ENCODE data around the gene STOML1. TPM values are rescaled to one million over a fixed set of nuclear protein-coding genes. Genes with fewer than 3 reads are reported as not detected.

The STOML1 gene
- total and polyA plus RNA-seq, 3 experiments from 2014 or later: 8.6 to 13.3 (median 13.2) TPM

GRCh38 chr15:73972984-73973682 lies 19.0 kb downstream of the STOML1 start:
- H3K36me3 Mint-ChIP-seq: peaks cover 0 to 1% (median 0%) of the 10 kb centered on the region in 3 donors
- ChIA-PET CTCF (interaction anchor here (0.6 to 3.2 kb wide), 30 partner anchors 9 to 1228 kb away, joined by 3 to 34 read pairs (median 4); partner anchors contain the start of genes C15orf39, PML and STOML1), POLR2A (interaction anchor here (1.2 kb wide), 1 partner anchor 21 kb away, joined by 3 read pairs; the partner anchor contains the start of gene PML)
- Histone ChIP-seq H3K27ac (ENCODE audit: low read depth, low read length) (no peak overlapping the region), H3K4me3 (ENCODE audit: low read length) (no peak overlapping the region), H3K27me3 (ENCODE audit: insufficient read depth, low read length, poor library complexity, severe bottlenecking) (no peaks in the 10 kb centered on the region), H3K4me1 (ENCODE audit: insufficient read depth, low read length) (peaks cover 4% of the 10 kb centered on the region), H3K36me3 (ENCODE audit: insufficient read depth, low read length) (no peaks in the 10 kb centered on the region), H3K9me3 (ENCODE audit: low read length) (no peaks in the 10 kb centered on the region)
- H3K27me3 Mint-ChIP-seq: peaks cover 26 to 28% of the 10 kb centered on the region in 2 donors
- peaks cover 4 to 19% (median 16%) of the 10 kb centered on the region in 3 donors for H3K4me1 Mint-ChIP-seq
- DNase-seq: peak; percentile 59 to 81 (median 65)
- H3K9me3 Mint-ChIP-seq: peaks cover 0 to 3% (median 0%) of the 10 kb centered on the region in 5 donors
- H3K27ac Mint-ChIP-seq: no peak overlapping the region
- H3K4me3 Mint-ChIP-seq: peak overlapping the region in 2 of 7 donors; percentile 20 to 37

DNA sequence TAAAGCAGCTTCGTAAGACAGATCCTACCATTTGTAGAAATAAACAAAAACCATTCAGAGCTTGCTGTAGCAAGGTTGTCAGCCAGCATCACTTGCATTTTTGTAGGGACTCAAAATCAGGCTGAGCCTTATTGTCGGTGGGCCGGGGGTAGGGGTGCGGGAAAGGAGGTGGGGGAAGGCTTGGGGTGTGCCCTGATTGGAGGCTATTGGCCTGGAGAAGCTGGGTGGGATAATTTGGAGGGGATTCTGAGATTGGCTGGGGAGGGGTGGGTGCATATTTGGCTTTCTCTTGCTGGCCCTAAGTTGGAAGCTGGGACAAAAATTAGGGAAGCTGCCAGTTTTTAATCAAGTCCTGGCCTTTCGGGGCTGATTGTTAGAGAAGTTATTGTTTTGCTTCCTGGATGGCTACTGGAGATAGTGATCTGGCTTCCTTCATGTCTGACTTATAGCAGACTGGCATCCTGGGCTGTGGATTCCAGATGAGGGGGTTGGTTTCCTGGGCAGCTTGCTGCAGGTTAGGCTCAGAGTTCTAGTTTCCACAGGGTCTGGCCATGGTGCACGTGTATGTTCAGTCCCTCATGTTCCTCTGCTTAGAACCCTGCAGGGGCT lies 22.8 kb downstream of the STOML1 start:
- H3K9me3 Mint-ChIP-seq: no peaks in the 10 kb centered on the region
- no peak overlapping the region for H3K4me3 Mint-ChIP-seq
- no peaks in the 10 kb centered on the region for H3K36me3 Mint-ChIP-seq
- CTCF ChIA-PET: interaction anchor here (0.6 to 9.0 kb wide), 3 partner anchors 15 to 97 kb away, joined by 3 to 71 read pairs (median 4); no protein-coding TSS in a partner anchor
- Histone ChIP-seq H3K36me3 (ENCODE audit: insufficient read depth, low read length) (no peaks in the 10 kb centered on the region), H3K9me3 (ENCODE audit: low read length) (no peaks in the 10 kb centered on the region), H3K4me1 (ENCODE audit: insufficient read depth, low read length) (peaks cover 32% of the 10 kb centered on the region), H3K27ac (ENCODE audit: low read depth, low read length) (no peak overlapping the region), H3K27me3 (ENCODE audit: insufficient read depth, low read length, poor library complexity, severe bottlenecking) (no peaks in the 10 kb centered on the region), H3K4me3 (ENCODE audit: low read length) (no peak overlapping the region)
- no peak for DNase-seq
- POLR2A ChIA-PET: no interaction called here
- H3K27ac Mint-ChIP-seq: no peak overlapping the region
- H3K4me1 Mint-ChIP-seq: peaks cover 23 to 33% (median 32%) of the 10 kb centered on the region in 3 donors
- H3K27me3 Mint-ChIP-seq: peaks cover 3% of the 10 kb centered on the region in 2 donors

DNA sequence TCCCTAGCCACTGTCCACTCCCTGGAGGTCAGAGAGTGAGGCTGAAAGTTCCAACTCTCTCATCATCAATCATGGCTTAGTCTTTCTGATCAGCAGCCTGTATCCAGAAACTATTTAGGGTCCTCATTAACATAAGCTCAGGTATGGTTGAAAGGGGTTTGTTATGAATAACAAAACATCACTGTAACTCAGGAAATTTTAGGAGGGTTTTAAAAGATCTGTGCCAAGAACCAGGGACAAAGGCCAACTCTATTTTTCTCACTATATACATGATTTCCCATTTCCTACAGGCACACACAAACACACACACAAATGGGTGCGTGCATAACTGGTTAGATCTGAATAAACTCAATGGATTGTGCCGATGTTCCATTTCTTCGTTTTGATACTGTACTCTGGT lies 23.6 kb downstream of the STOML1 start:
- Mint-ChIP-seq H3K4me3 (no peak overlapping the region), H3K36me3 (no peaks in the 10 kb centered on the region), H3K27ac (no peak overlapping the region), H3K9me3 (no peaks in the 10 kb centered on the region), H3K27me3 (peaks cover 0 to 1% of the 10 kb centered on the region in 2 donors), H3K4me1 (peaks cover 23 to 31% (median 30%) of the 10 kb centered on the region in 3 donors)
- no peak for DNase-seq
- H3K27ac ChIP-seq (ENCODE audit: low read depth, low read length): no peak overlapping the region
- no peaks in the 10 kb centered on the region for H3K36me3 ChIP-seq (ENCODE audit: insufficient read depth, low read length)
- CTCF ChIA-PET: interaction anchor here (1.2 to 9.0 kb wide), 2 partner anchors 14 to 17 kb away, joined by 4 to 71 read pairs; no protein-coding TSS in a partner anchor
- peaks cover 32% of the 10 kb centered on the region for H3K4me1 ChIP-seq (ENCODE audit: insufficient read depth, low read length)
- no peaks in the 10 kb centered on the region for H3K27me3 ChIP-seq (ENCODE audit: insufficient read depth, low read length, poor library complexity, severe bottlenecking)
- H3K9me3 ChIP-seq (ENCODE audit: low read length): no peaks in the 10 kb centered on the region
- no peak overlapping the region for H3K4me3 ChIP-seq (ENCODE audit: low read length)
- POLR2A ChIA-PET: no interaction called here

- H3K36me3 Mint-ChIP-seq: no peaks in the 10 kb centered on the region
- peaks cover 0 to 1% of the 10 kb centered on the region in 2 donors for H3K27me3 Mint-ChIP-seq
- ChIA-PET CTCF (interaction anchor here (1.0 to 9.0 kb wide), 6 partner anchors 9 to 18 kb away, joined by 3 to 71 read pairs (median 14); no protein-coding TSS in a partner anchor), POLR2A (interaction anchor here (0.8 to 1.2 kb wide), 2 partner anchors 28 to 38 kb away, joined by 3 read pairs; no protein-coding TSS in a partner anchor)
- DNase-seq: peak in 1 of 5 donors; percentile 58
- no peaks in the 10 kb centered on the region for H3K9me3 Mint-ChIP-seq
- peaks cover 28% of the 10 kb centered on the region for H3K4me1 ChIP-seq (ENCODE audit: insufficient read depth, low read length)
- H3K36me3 ChIP-seq (ENCODE audit: insufficient read depth, low read length): no peaks in the 10 kb centered on the region
- no peak overlapping the region for H3K27ac ChIP-seq (ENCODE audit: low read depth, low read length)
- H3K4me3 ChIP-seq (ENCODE audit: low read length): peak overlapping the region; percentile 9
- peaks cover 21 to 25% (median 24%) of the 10 kb centered on the region in 3 donors for H3K4me1 Mint-ChIP-seq
- H3K4me3 Mint-ChIP-seq: peak overlapping the region; percentile 30 to 93 (median 81)
- no peaks in the 10 kb centered on the region for H3K27me3 ChIP-seq (ENCODE audit: insufficient read depth, low read length, poor library complexity, severe bottlenecking)
- no peaks in the 10 kb centered on the region for H3K9me3 ChIP-seq (ENCODE audit: low read length)
- H3K27ac Mint-ChIP-seq: peak overlapping the region; percentile 34 to 84 (median 73)
Measured at GRCh38 chr15:73965758-73966113, 26.4 kb downstream of the STOML1 start.

DNA sequence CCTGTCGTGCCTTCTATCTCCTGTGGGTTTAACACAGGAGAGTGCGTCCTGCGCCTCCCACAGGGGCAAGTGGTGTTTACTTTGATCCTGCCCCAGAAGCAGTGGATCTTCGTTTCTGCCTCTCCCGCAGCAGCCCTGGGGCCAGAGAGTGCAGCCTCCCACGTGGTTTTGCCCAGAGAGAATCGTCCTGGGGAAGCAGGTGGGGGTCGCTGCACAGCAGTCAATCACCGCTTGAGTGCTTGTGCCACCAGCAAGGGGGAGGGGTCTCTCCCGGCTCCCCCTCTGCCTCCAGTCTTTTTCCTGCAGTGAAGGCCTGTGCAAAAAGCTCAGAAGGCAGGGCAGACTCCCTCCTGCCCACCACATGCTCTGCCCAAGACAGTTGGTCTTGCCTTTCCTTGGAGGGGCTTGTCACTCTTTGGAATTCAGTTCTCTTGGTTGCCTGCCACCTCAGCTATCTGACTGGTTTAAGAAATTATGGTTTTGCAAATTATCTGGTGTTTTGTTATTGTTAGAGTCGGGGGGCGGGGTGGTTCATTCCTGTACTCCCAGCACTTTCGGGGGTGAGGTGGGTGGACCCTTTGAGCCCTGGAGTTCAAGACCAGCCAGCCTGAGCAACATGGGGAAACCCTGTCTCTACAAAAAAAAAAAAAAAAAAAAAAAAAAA lies 26.9 kb downstream of the STOML1 start:
- peaks cover 0 to 1% of the 10 kb centered on the region in 2 donors for H3K27me3 Mint-ChIP-seq
- peak overlapping the region in 7 of 8 donors; percentile 2 to 84 (median 36) for H3K27ac Mint-ChIP-seq
- H3K4me1 ChIP-seq (ENCODE audit: insufficient read depth, low read length): peaks cover 28% of the 10 kb centered on the region
- POLR2A ChIA-PET: interaction anchor here (0.8 to 0.9 kb wide), 3 partner anchors 14 to 38 kb away, joined by 3 to 5 read pairs (median 4); no protein-coding TSS in a partner anchor
- H3K4me3 Mint-ChIP-seq: peak overlapping the region; percentile 30 to 93 (median 81)
- peak overlapping the region; percentile 72 for H3K4me3 ChIP-seq (ENCODE audit: low read length)
- H3K36me3 ChIP-seq (ENCODE audit: insufficient read depth, low read length): no peaks in the 10 kb centered on the region
- H3K27me3 ChIP-seq (ENCODE audit: insufficient read depth, low read length, poor library complexity, severe bottlenecking): no peaks in the 10 kb centered on the region
- H3K9me3 Mint-ChIP-seq: no peaks in the 10 kb centered on the region
- no peak overlapping the region for H3K27ac ChIP-seq (ENCODE audit: low read depth, low read length)
- CTCF ChIA-PET: interaction anchor here (1.0 to 9.0 kb wide), 9 partner anchors 8 to 91 kb away, joined by 3 to 71 read pairs (median 4); no protein-coding TSS in a partner anchor
- no peaks in the 10 kb centered on the region for H3K9me3 ChIP-seq (ENCODE audit: low read length)
- peaks cover 23 to 29% (median 27%) of the 10 kb centered on the region in 3 donors for H3K4me1 Mint-ChIP-seq
- DNase-seq: peak in 1 of 5 donors; percentile 42
- no peaks in the 10 kb centered on the region for H3K36me3 Mint-ChIP-seq

- H3K4me3 Mint-ChIP-seq: peak overlapping the region; percentile 30 to 93 (median 81)
- DNase-seq: peak; percentile 76 to 89 (median 82)
- H3K27ac ChIP-seq (ENCODE audit: low read depth, low read length): no peak overlapping the region
- H3K4me1 Mint-ChIP-seq: peaks cover 24 to 31% (median 30%) of the 10 kb centered on the region in 3 donors
- POLR2A ChIA-PET: interaction anchor here (0.9 kb wide), 2 partner anchors 13 to 37 kb away, joined by 4 to 5 read pairs; no protein-coding TSS in a partner anchor
- H3K9me3 Mint-ChIP-seq: no peaks in the 10 kb centered on the region
- no peaks in the 10 kb centered on the region for H3K36me3 ChIP-seq (ENCODE audit: insufficient read depth, low read length)
- no peaks in the 10 kb centered on the region for H3K27me3 ChIP-seq (ENCODE audit: insufficient read depth, low read length, poor library complexity, severe bottlenecking)
- peak overlapping the region; percentile 72 for H3K4me3 ChIP-seq (ENCODE audit: low read length)
- peak overlapping the region in 6 of 8 donors; percentile 2 to 77 (median 18) for H3K27ac Mint-ChIP-seq
- H3K4me1 ChIP-seq (ENCODE audit: insufficient read depth, low read length): peaks cover 30% of the 10 kb centered on the region
- H3K36me3 Mint-ChIP-seq: no peaks in the 10 kb centered on the region
- peaks cover 0 to 1% of the 10 kb centered on the region in 2 donors for H3K27me3 Mint-ChIP-seq
- CTCF ChIA-PET: interaction anchor here (0.7 to 9.0 kb wide), 13 partner anchors 8 to 92 kb away, joined by 3 to 71 read pairs (median 4); partner anchors contain the start of genes STOML1 and TBC1D21
- no peaks in the 10 kb centered on the region for H3K9me3 ChIP-seq (ENCODE audit: low read length)
Measured at GRCh38 chr15:73964736-73965093, 27.4 kb downstream of the STOML1 start.

DNA sequence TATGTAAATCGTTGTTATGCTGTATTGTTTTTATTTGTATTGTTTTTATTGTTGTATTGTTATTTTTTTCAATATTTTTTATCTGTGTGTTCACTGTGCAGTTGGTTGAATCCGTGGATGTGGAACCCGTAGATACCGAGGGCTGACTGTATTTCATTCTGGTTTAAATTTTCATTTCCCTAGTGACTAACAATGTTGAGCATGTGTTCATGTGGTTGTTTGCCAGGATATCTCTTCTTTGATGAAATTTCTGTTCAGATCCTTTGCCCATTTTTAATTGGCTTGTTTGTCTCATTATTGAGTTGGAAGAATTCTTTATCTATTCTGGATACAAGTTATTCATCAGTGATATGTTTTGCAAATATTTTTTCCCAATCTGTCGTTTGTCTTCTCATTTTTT lies 29.7 kb downstream of the STOML1 start:
- H3K9me3 Mint-ChIP-seq: no peaks in the 10 kb centered on the region
- no peak for DNase-seq
- Histone ChIP-seq H3K27ac (ENCODE audit: low read depth, low read length) (no peak overlapping the region), H3K4me1 (ENCODE audit: insufficient read depth, low read length) (peaks cover 50% of the 10 kb centered on the region), H3K9me3 (ENCODE audit: low read length) (no peaks in the 10 kb centered on the region), H3K36me3 (ENCODE audit: insufficient read depth, low read length) (no peaks in the 10 kb centered on the region), H3K4me3 (ENCODE audit: low read length) (no peak overlapping the region), H3K27me3 (ENCODE audit: insufficient read depth, low read length, poor library complexity, severe bottlenecking) (no peaks in the 10 kb centered on the region)
- no peaks in the 10 kb centered on the region for H3K27me3 Mint-ChIP-seq
- H3K4me3 Mint-ChIP-seq: no peak overlapping the region
- H3K27ac Mint-ChIP-seq: no peak overlapping the region
- peaks cover 41 to 50% (median 50%) of the 10 kb centered on the region in 3 donors for H3K4me1 Mint-ChIP-seq
- H3K36me3 Mint-ChIP-seq: no peaks in the 10 kb centered on the region
- ChIA-PET POLR2A (no interaction called here), CTCF (no interaction called here)
